BLaER1 (cell line): Measurements from ENCODE around the gene ELK3.

ENCODE experiments used
- H3K27ac ChIP-seq: shearing (Covaris generic); formaldehyde crosslinking; 2 replicates; pipeline ENCODE4 v1.8.1; 2022
- H3K27me3 ChIP-seq: shearing (Covaris generic); formaldehyde crosslinking; 2 replicates; pipeline ENCODE4 v1.8.1; 2022
- H3K36me3 ChIP-seq: shearing (Covaris generic); formaldehyde crosslinking; 2 replicates; pipeline ENCODE4 v1.8.1; 2022
- H3K4me1 ChIP-seq: shearing (Covaris generic); formaldehyde crosslinking; 2 replicates; pipeline ENCODE4 v1.8.1; 2022
- H3K4me2 ChIP-seq: shearing (Covaris generic); formaldehyde crosslinking; 2 replicates; pipeline ENCODE4 v1.8.1; 2022
- H3K4me3 ChIP-seq: shearing (Covaris generic); formaldehyde crosslinking; 2 replicates; pipeline ENCODE4 v1.8.1; 2022
- H3K9ac ChIP-seq: shearing (Covaris generic); formaldehyde crosslinking; 2 replicates; pipeline ENCODE4 v1.8.1; 2022
- H3K9me3 ChIP-seq: shearing (Covaris generic); formaldehyde crosslinking; 2 replicates; pipeline ENCODE4 v1.8.1; 2022
- H4K20me1 ChIP-seq: shearing (Covaris generic); formaldehyde crosslinking; 2 replicates; pipeline ENCODE4 v1.8.1; 2022
- Cebpa-rat ChIP-seq: shearing (Covaris generic); IDR thresholded peaks from 2 replicates; pipeline ENCODE4 v1.8.1; 2022

ELK3 gene

DNA sequence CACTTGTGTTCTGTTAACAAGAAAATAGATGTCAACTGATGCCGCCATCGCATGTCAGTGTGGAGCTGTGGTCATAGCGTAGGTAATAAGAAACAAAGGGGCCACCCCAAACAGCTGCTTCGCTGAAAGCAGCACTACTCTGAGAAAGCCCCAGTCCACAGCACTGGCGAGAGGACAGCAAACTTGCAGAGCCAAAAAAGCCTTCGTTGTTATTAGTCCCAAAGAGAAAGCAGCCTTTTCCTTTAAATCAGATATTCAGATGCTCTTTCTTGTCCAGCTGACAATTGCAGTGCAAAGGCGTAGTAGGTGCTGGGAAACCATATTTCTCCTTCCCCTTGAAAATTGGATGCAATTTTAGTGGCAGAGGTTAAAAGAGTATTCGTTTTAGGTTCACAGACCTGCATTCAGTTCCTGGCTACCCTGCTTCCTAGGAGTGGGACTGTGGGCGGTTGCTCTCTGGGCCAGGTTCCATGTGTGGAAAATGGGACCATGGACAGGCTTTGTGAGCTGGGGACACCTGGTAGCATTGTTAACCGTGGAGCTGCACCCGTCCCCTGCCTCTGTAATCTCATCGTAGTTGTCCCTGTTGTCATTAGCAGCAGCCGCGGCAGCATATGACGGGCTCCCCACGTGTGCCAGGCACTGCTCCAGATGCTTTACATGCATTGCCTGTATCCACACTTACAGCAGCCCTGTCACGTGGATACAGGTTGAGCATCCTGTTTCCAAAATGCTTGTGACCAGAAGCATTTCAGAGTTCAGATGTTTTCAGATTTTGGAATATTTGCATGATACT lies 54.2 kb downstream of the ELK3 start:
- Histone ChIP-seq H4K20me1 (peaks cover 96% of the 10 kb centered on the region), H3K4me2 (no peak overlapping the region)

DNA sequence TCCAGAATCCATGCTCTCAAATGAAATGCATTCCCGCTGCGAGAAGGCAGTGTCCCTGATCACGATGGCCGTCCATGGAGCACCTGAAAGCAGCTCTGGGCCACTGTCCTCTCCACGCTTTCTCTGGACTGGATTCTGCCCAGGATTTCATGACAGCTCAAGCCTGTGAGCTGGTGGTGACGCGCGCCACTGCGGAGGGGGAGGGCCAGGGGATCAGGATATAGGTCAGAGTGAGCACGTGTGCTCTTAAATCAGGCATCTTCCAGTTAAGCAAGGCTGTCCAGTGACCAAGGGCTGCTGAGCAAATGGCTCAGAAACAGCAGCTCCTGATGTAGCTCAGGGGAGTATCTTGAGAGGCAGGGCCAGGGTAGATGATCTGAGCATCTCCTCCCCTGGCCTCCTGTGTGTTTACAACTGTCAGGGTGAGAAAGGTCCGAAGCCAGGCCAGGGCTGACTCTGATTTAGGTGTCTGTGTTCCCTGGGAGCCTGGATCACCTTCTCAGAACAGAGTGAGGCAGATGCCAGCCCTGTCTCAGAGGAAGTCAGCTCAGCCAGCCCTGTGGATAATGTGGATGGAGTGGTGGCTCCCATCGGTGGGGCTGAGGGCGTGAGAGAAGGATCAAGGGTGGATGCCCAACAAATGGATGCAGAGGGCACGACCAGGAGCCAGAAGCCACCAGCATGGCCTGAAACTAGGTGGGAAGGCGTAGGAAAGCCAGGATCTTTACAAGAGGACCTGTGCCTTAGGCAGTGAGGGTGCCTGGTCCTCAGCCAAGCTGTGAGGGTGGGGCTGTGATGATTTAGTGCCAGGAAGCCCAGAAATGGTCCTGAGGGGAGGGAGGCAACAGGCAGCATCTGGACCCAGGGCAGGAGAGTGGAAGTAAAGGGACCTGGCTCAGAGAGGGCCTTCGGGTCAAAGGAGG lies 55.3 kb downstream of the ELK3 start:
- no peaks in the 10 kb centered on the region for H3K9me3 ChIP-seq
- no peak for TF ChIP-seq Cebpa-rat
- H3K4me1 ChIP-seq = peaks cover 3% of the 10 kb centered on the region; the same call in 1 of the 2 replicates
- no peaks in the 10 kb centered on the region for H3K27me3 ChIP-seq
- H4K20me1 ChIP-seq = peaks cover 96% of the 10 kb centered on the region
- peaks cover 97% of the 10 kb centered on the region for H3K36me3 ChIP-seq
- no peak overlapping the region for H3K9ac ChIP-seq
- H3K4me2 ChIP-seq = no peak overlapping the region
- H3K4me3 ChIP-seq = no peak overlapping the region
- H3K27ac ChIP-seq = no peak overlapping the region

More for the DNA sequence above, 54.2 kb downstream of the ELK3 start:
- TF ChIP-seq Cebpa-rat = no peak
- Histone ChIP-seq H3K27ac (no peak overlapping the region), H3K4me1 (peaks cover 9% of the 10 kb centered on the region; the same call in 1 of the 2 replicates), H3K36me3 (peaks cover 90% of the 10 kb centered on the region), H3K27me3 (no peaks in the 10 kb centered on the region), H3K9ac (no peak overlapping the region), H3K9me3 (no peaks in the 10 kb centered on the region), H3K4me3 (no peak overlapping the region)

DNA sequence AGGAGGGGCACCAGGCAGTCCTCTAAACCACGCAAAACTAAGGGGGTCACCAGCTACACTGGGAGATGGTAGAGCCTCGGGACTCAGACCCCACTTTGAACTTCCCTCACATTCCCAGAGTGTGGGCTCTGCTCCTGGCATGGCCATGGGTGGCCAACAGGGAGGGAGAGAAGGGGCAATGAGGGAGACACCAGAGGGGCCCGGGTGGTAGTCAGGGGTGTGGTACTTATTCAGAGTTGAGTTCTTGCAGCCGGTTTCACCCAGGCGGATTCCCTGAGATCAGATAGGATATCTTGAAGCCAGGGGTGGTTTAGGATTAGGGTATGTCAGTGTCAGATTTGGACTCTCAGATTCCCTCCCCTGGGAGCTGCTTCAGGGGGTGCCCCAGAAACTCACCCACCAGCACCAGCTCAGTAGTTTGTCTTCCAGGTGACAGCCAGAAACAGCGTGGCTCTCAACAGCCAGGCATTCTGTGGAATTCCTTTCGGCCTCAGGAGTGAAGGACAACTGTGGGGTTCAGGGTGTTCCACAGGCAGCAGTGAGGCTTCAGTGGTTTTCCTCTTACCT lies 56.0 kb downstream of the ELK3 start:
- Histone ChIP-seq H3K9ac (no peak overlapping the region), H3K27me3 (no peaks in the 10 kb centered on the region), H4K20me1 (peaks cover 96% of the 10 kb centered on the region), H3K4me2 (no peak overlapping the region), H3K4me3 (no peak overlapping the region), H3K27ac (no peak overlapping the region), H3K4me1 (no peaks in the 10 kb centered on the region), H3K36me3 (peaks cover 98% of the 10 kb centered on the region), H3K9me3 (no peaks in the 10 kb centered on the region)
- no peak for TF ChIP-seq Cebpa-rat

GRCh38 chr12:96255077-96255476 lies 60.9 kb downstream of the ELK3 start:
- Histone ChIP-seq H4K20me1 (peaks cover 97% of the 10 kb centered on the region), H3K4me3 (no peak overlapping the region), H3K27me3 (no peaks in the 10 kb centered on the region), H3K36me3 (peaks cover 99% of the 10 kb centered on the region), H3K9ac (no peak overlapping the region), H3K9me3 (no peaks in the 10 kb centered on the region), H3K4me1 (no peaks in the 10 kb centered on the region), H3K27ac (no peak overlapping the region), H3K4me2 (no peak overlapping the region)
- TF ChIP-seq Cebpa-rat = no peak

DNA sequence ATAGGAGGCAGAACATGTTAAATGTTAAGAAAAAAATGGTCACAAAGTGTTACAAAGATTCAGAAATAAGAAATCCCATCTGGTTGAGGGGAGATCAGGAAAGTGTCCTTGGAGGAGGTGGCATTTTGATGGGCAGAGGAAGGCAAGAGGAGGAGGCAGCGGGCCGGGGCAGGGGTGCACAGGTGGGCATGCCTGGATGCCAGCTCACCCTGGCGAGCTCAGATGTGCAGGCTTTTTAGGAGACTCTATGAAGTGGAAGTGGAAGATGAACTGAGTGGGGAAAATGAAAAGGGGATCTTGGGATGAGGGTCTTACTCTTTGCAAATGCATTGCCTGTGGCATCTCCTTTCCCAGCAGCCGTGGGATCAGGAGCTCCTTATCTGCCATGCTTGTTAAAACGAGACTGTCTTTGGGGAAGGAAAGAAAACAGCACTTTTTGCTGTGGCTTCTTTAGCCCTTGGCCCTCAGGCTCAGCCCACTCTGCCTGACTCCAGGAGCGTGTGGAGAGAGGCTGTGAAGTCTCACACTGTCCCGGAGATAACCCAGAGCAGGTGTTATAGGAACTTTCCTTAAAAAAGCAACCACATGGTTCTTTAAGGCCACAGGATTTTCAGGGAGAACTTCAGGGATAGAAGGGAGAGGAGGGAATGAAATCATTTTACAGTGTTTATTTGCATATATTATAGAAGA lies 62.6 kb downstream of the ELK3 start:
- no peak for TF ChIP-seq Cebpa-rat
- Histone ChIP-seq H3K27me3 (no peaks in the 10 kb centered on the region), H3K36me3 (peaks cover 98% of the 10 kb centered on the region), H3K4me3 (no peak overlapping the region), H4K20me1 (peaks cover 94% of the 10 kb centered on the region), H3K9me3 (no peaks in the 10 kb centered on the region), H3K27ac (no peak overlapping the region), H3K9ac (no peak overlapping the region), H3K4me1 (no peaks in the 10 kb centered on the region), H3K4me2 (no peak overlapping the region)

GRCh38 chr12:96257550-96258103 lies 63.5 kb downstream of the ELK3 start:
- Histone ChIP-seq H4K20me1 (peaks cover 91% of the 10 kb centered on the region), H3K9ac (no peak overlapping the region), H3K4me3 (no peak overlapping the region), H3K4me2 (no peak overlapping the region), H3K4me1 (no peaks in the 10 kb centered on the region), H3K36me3 (peaks cover 98% of the 10 kb centered on the region), H3K27me3 (no peaks in the 10 kb centered on the region), H3K27ac (no peak overlapping the region), H3K9me3 (no peaks in the 10 kb centered on the region)
- TF ChIP-seq Cebpa-rat = no peak

DNA sequence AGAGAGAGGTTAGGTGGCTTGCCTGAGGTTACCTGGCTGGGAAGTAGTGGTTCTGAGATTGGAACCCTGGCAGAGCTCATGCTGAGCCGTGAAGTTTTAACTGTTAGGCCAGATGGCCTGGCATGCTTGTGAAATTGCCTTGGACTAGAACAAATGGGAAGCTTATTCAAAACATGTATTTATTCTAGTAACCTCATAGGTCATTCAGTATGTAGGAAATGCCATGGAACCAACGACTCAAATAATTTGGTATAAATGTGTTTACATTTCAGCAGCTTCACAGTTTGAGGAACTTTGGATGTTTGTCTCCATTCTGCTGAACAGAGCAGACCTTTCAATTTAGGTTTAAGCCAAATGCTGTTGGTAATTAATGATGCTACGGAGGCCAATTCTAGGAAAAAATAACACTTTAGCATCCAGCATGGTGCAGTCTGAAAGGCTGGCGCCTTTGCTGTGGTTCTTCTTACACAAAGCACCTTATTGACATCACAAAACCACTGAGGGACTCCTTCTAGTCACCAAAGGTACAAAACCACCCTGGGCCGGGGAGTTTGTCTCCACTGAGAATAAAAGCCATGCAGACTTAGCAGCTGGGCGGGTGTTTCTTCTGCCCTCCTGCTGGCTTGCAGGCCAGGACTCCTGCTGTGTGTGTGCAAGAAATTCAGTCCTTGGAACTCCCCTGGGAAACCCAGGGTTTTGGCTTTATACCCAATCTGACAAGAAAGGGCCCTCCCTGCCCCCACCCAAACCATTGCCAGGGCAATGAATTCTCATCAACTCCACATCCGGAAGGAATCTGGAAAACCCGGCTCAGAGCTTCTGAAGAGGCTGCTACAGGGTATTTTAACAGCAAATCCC lies 64.2 kb downstream of the ELK3 start:
- no peaks in the 10 kb centered on the region for H3K4me1 ChIP-seq
- H3K9me3 ChIP-seq = no peaks in the 10 kb centered on the region
- H3K9ac ChIP-seq = no peak overlapping the region
- no peak overlapping the region for H3K4me3 ChIP-seq
- H3K27me3 ChIP-seq = no peaks in the 10 kb centered on the region; the same call in 1 of the 2 replicates
- no peak overlapping the region for H3K4me2 ChIP-seq
- TF ChIP-seq Cebpa-rat = no peak
- H4K20me1 ChIP-seq = peaks cover 87% of the 10 kb centered on the region
- peaks cover 98% of the 10 kb centered on the region for H3K36me3 ChIP-seq
- H3K27ac ChIP-seq = no peak overlapping the region

- Histone ChIP-seq H3K36me3 (peaks cover 98% of the 10 kb centered on the region), H4K20me1 (peaks cover 86% of the 10 kb centered on the region)
- TF ChIP-seq Cebpa-rat = no peak
These were observed 66.1 kb downstream of the ELK3 start for GRCh38 chr12:96260231-96260630.

More at GRCh38 chr12:96260231-96260630, 66.1 kb downstream of the ELK3 start:
- Histone ChIP-seq H3K4me2 (no peak overlapping the region), H3K9ac (no peak overlapping the region), H3K9me3 (no peaks in the 10 kb centered on the region), H3K4me3 (no peak overlapping the region), H3K27me3 (no peaks in the 10 kb centered on the region; the same call in 1 of the 2 replicates), H3K4me1 (no peaks in the 10 kb centered on the region), H3K27ac (no peak overlapping the region)
